Bronchial epithelial cell (primary cell): ENCODE measurements around the gene PNRC1. TPM values are rescaled to one million over a fixed set of nuclear protein-coding genes. Genes with fewer than 3 reads are reported as not detected.
"Not testable (repeated sequence)": the region's sequence is repeated elsewhere in the genome, so short reads cannot be mapped to it uniquely, and the experiment has no call there.

Source experiments
- DNase-seq: peaks from one replicate; pipeline ENCODE4 v3.0.0-alpha.2; 2010; ENCODE audit warnings: low read depth
- FAIRE-seq: peaks from 2 replicates; lab custom pipeline; 2011; peaks lifted over from hg19 to GRCh38; lab: Jason Lieb, UNC
- H3K27me3 ChIP-seq: 2 replicates; pipeline ENCODE4 v1.5.1; 2011; ENCODE audit warnings: low read length; ENCODE audit not compliant: control insufficient read depth, insufficient read depth
- H3K36me3 ChIP-seq: 2 replicates; pipeline ENCODE4 v1.5.1; 2011; ENCODE audit warnings: low read length; ENCODE audit not compliant: control insufficient read depth, insufficient read depth
- H3K4me3 ChIP-seq: 2 replicates; pipeline ENCODE4 v1.5.1; 2011; ENCODE audit warnings: mild to moderate bottlenecking, low read depth, low read length, control low read depth
- total RNA-seq: library from RNA; depleted of rRNA; stranded (reverse); fragments of >200 nt; gene quantifications from 2 replicates; pipeline ENCODE4 v1.2.1, GENCODE V29; 2014
- TF ChIP-seq, protein P1 (sequence below): IDR thresholded peaks from 2 replicates; pipeline ENCODE4 v1.5.1; 2011; ENCODE audit warnings: mild to moderate bottlenecking, moderate library complexity, low read length, control low read depth, inconsistent platforms; ENCODE audit not compliant: insufficient read depth, severe bottlenecking

Gene PNRC1
- total RNA-seq, 1 donor from 2014 or later = 21.1 TPM

DNA sequence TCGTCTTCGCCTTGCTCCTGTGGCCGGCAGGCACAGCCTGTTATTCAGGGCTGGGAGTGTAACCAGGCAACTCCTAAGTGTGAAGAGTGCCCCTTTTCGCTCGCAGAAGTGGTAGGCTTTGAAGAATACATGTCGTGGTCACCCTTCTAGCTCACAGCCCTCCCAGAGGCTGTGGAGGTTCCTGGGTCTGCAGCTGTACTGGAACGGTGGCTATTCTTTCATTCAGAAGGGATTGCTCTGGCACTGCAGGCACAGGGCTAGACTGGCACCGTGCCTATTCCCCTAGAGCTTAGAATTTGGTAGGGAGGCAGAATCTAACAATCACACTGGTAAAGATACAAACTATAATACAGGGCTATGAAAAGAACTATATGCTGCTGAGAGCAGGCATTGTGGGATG lies 38.4 kb downstream of the PNRC1 start:
- Histone ChIP-seq H3K36me3 (no peaks in the 10 kb centered on the region), H3K27me3 (peaks cover 2% of the 10 kb centered on the region), H3K4me3 (no peak overlapping the region)
- no peak for FAIRE-seq
- no peak for DNase-seq
- TF ChIP-seq, protein P1, sequence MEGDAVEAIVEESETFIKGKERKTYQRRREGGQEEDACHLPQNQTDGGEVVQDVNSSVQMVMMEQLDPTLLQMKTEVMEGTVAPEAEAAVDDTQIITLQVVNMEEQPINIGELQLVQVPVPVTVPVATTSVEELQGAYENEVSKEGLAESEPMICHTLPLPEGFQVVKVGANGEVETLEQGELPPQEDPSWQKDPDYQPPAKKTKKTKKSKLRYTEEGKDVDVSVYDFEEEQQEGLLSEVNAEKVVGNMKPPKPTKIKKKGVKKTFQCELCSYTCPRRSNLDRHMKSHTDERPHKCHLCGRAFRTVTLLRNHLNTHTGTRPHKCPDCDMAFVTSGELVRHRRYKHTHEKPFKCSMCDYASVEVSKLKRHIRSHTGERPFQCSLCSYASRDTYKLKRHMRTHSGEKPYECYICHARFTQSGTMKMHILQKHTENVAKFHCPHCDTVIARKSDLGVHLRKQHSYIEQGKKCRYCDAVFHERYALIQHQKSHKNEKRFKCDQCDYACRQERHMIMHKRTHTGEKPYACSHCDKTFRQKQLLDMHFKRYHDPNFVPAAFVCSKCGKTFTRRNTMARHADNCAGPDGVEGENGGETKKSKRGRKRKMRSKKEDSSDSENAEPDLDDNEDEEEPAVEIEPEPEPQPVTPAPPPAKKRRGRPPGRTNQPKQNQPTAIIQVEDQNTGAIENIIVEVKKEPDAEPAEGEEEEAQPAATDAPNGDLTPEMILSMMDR = no peak

DNA sequence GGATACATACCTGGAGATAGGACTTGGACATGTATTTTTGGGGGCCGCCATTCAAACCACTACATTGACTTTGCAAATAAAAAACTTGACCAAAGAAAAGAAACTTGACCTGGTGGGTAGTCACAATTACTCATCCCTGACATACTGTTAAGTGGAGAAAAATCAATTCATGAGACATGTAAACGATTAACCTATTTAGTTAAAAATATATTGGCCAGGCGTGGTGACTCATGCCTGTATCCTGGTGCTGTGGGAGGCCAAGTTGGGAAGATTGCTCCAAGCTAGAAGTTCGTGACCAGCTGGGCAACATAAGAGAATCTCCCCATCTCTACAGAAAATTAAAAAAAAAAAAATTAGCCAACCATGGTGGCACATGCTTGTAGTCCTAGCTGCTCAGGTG lies 39.8 kb downstream of the PNRC1 start:
- TF ChIP-seq, protein P1 = no peak
- Histone ChIP-seq H3K27me3 (peaks cover 2% of the 10 kb centered on the region), H3K36me3 (no peaks in the 10 kb centered on the region), H3K4me3 (no peak overlapping the region)
- peak; percentile 21 for DNase-seq
- no peak for FAIRE-seq

DNA sequence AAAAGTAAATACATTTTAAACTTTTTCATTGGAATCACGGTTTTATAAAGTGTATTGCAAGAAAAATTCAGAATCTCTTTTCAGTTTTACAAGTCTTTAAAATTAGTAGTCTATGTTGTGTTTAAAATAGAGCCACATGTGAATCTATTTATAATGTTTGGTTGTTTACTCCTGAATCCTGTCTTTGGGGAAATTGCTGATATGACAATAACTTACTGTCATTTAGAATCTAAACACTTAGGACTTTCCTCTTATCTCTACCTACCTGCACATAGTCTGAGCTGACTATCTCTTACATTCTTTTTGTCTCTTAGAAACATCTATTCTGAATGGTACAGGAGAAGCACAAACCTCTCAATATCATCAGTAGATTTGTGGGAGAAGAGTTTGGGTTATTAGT lies 41.4 kb downstream of the PNRC1 start:
- TF ChIP-seq, protein P1 = no peak
- DNase-seq = no peak
- Histone ChIP-seq H3K36me3 (no peaks in the 10 kb centered on the region), H3K4me3 (no peak overlapping the region), H3K27me3 (peaks cover 2% of the 10 kb centered on the region)
- no peak for FAIRE-seq

DNA sequence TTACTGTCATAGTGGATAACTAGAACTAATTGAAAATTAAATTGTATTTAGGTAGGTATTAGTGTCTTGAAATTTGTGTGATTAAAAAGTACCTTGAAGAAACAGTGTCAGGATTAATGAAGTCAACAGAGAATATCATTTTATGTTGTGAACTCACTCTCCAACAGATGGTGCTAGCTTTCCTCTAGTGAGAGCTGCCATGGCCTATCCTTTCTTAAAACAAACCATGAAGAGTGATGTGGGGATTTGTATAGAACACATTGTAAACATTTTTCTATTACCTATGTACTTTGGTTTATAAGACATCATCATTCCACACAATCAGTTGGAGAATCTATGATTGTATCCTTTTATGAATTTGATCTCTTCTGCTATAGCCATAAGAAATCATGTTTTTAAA lies 42.1 kb downstream of the PNRC1 start:
- H3K4me3 ChIP-seq = no peak overlapping the region
- H3K36me3 ChIP-seq = no peaks in the 10 kb centered on the region
- DNase-seq = peak; percentile 44
- TF ChIP-seq, protein P1 = peak; percentile 33
- FAIRE-seq = no peak
- peaks cover 2% of the 10 kb centered on the region for H3K27me3 ChIP-seq

DNA sequence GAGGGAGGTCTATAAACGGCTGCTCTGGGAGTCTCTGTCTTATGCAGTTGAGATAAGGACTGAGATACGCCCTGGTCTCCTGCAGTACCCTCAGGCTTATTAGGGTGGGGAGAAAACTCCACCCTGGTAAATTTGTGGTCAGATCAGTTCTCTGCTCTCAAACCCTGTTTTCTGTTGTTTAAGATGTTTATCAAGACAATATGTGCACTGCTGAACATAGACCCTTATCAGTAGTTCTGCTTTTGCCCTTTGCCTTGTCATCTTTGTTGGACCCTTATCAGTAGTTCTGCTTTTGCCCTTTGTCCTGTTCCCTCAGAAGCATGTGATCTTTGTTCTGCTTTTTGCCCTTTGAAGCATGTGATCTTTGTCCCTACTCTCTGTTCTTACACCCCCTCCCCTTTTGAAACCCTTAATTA lies 47.7 kb downstream of the PNRC1 start:
- H3K27me3 ChIP-seq, H3K36me3 ChIP-seq, H3K4me3 ChIP-seq, DNase-seq, FAIRE-seq: not testable (repeated sequence)

DNA sequence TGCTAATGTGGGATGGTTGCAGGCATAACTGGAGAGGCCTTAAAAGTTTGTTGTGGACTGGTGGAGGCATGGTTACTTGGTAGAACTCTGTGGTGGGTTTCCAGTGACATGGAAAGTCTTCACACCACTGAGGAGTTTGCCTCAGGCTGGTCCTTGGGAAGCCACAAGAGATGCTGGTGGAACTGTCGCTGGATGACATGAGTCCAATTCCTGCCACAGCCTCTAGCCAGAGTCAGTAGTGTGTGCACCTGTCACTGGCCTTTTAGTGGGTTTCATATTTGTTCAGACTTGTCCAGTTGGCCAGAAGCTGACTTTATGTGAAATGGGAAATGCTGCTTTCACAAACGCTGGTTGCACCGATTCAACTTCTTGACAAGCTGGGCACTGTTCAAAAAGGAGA lies 51.0 kb downstream of the PNRC1 start:
- Histone ChIP-seq H3K36me3 (no peaks in the 10 kb centered on the region), H3K4me3 (no peak overlapping the region), H3K27me3 (no peaks in the 10 kb centered on the region)
- FAIRE-seq = no peak
- TF ChIP-seq, protein P1 = no peak
- DNase-seq = no peak
